ENCODE results near the gene ASPG.

The ASPG gene

GRCh38 chr14:104103446-104104075, 18.1 kb downstream of the ASPG start:
- Histone ChIP-seq H3K27me3 (ENCODE audit: low read depth, low read length) (no peaks in the 10 kb centered on the region), H3K4me3 (ENCODE audit: low read depth in 1 of 2, low read length in 2 of 2) (no peak overlapping the region), H3K27ac (ENCODE audit: low read length) (no peak overlapping the region), H3K9me3 (ENCODE audit: control insufficient read depth in 1 of 2, low read length in 2 of 2) (no peaks in the 10 kb centered on the region), H3K4me1 (ENCODE audit: control insufficient read depth in 1 of 2, insufficient read depth in 2 of 2, low read length in 2 of 2) (no peaks in the 10 kb centered on the region), H3K36me3 (ENCODE audit: control insufficient read depth in 1 of 2, insufficient read depth in 2 of 2, low read length in 2 of 2) (no peaks in the 10 kb centered on the region)

DNA sequence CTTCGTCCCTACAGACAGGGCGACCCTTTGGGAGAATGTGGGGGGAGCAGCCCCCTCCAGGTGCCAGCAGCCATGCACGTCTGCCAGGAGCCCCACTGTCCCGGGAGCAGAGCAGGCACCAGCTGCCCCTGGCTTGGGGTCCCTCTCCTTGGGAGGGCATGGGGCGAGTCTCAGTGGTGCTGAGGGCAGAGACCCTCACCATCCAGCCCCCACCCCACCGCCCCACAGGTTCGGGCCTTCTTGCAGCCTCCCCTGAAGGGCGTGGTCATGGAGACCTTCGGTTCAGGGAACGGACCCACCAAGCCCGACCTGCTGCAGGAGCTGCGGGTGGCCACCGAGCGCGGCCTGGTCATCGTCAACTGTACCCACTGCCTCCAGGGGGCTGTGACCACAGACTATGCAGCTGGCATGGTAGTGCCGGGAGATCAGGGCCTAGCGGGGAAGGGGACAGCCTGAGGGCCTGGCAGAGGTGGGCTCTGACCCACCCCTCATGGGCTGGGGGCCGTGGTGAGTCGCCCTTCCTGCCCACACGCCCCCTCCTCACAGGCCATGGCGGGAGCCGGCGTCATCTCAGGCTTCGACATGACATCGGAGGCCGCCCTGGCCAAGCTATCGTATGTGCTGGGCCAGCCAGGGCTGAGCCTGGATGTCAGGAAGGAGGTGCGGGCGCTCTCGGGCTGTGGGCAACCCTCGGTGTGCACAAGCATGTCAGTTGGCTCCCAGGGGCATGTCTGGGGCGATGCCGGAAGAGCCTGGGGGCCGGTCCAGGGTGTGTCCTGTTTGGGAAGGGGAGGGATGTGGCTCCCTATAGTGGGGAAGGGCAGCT, 18.8 kb downstream of the ASPG start:
- no peaks in the 10 kb centered on the region for H3K36me3 ChIP-seq (ENCODE audit: control insufficient read depth in 1 of 2, insufficient read depth in 2 of 2, low read length in 2 of 2)
- H3K4me3 ChIP-seq (ENCODE audit: low read depth in 1 of 2, low read length in 2 of 2): no peak overlapping the region
- H3K27ac ChIP-seq (ENCODE audit: low read length): no peak overlapping the region
- no peaks in the 10 kb centered on the region for H3K9me3 ChIP-seq (ENCODE audit: control insufficient read depth in 1 of 2, low read length in 2 of 2)
- no peaks in the 10 kb centered on the region for H3K27me3 ChIP-seq (ENCODE audit: low read depth, low read length)
- H3K4me1 ChIP-seq (ENCODE audit: control insufficient read depth in 1 of 2, insufficient read depth in 2 of 2, low read length in 2 of 2): no peaks in the 10 kb centered on the region

- no peaks in the 10 kb centered on the region for H3K27me3 ChIP-seq (ENCODE audit: low read depth, low read length)
- no peaks in the 10 kb centered on the region for H3K36me3 ChIP-seq (ENCODE audit: control insufficient read depth in 1 of 2, insufficient read depth in 2 of 2, low read length in 2 of 2)
- no peak overlapping the region for H3K4me3 ChIP-seq (ENCODE audit: low read depth in 1 of 2, low read length in 2 of 2)
- H3K27ac ChIP-seq (ENCODE audit: low read length): no peak overlapping the region
- no peaks in the 10 kb centered on the region for H3K9me3 ChIP-seq (ENCODE audit: control insufficient read depth in 1 of 2, low read length in 2 of 2)
- H3K4me1 ChIP-seq (ENCODE audit: control insufficient read depth in 1 of 2, insufficient read depth in 2 of 2, low read length in 2 of 2): no peaks in the 10 kb centered on the region
Observed at GRCh38 chr14:104105071-104105821, 19.7 kb downstream of the ASPG start.

GRCh38 chr14:104105822-104106470, 20.4 kb downstream of the ASPG start:
- Histone ChIP-seq H3K27ac (ENCODE audit: low read length) (no peak overlapping the region), H3K27me3 (ENCODE audit: low read depth, low read length) (no peaks in the 10 kb centered on the region), H3K4me3 (ENCODE audit: low read depth in 1 of 2, low read length in 2 of 2) (no peak overlapping the region), H3K9me3 (ENCODE audit: control insufficient read depth in 1 of 2, low read length in 2 of 2) (no peaks in the 10 kb centered on the region), H3K4me1 (ENCODE audit: control insufficient read depth in 1 of 2, insufficient read depth in 2 of 2, low read length in 2 of 2) (no peaks in the 10 kb centered on the region), H3K36me3 (ENCODE audit: control insufficient read depth in 1 of 2, insufficient read depth in 2 of 2, low read length in 2 of 2) (no peaks in the 10 kb centered on the region)

DNA sequence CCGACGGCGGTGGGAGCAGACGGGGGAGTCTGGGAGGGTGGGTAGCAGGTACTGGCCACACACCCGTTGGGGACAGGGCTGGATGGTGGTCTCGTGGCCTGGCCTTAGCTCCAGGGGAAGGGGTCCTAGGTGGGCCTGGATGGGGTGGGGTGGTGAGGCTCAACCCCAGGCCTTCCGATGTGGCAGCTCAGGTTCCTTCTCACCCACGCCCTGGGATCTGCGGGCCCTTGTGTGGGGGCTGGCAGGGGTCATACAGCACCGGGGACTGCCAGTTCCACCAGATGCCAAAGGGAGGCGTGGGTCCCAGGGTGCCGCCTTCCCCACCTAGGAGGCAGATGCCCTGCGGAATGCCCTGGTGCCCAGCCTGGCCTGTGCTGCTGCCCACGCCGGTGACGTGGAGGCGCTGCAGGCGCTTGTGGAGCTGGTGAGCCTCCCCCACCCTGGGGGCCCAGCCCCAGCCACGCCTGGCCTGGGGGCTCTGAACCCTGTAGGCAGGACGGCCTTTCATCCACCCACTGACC, 21.0 kb downstream of the ASPG start:
- Histone ChIP-seq H3K9me3 (ENCODE audit: control insufficient read depth in 1 of 2, low read length in 2 of 2) (no peaks in the 10 kb centered on the region), H3K27ac (ENCODE audit: low read length) (no peak overlapping the region), H3K27me3 (ENCODE audit: low read depth, low read length) (no peaks in the 10 kb centered on the region), H3K4me3 (ENCODE audit: low read depth in 1 of 2, low read length in 2 of 2) (no peak overlapping the region), H3K4me1 (ENCODE audit: control insufficient read depth in 1 of 2, insufficient read depth in 2 of 2, low read length in 2 of 2) (no peaks in the 10 kb centered on the region), H3K36me3 (ENCODE audit: control insufficient read depth in 1 of 2, insufficient read depth in 2 of 2, low read length in 2 of 2) (no peaks in the 10 kb centered on the region)

- no peaks in the 10 kb centered on the region for H3K9me3 ChIP-seq (ENCODE audit: control insufficient read depth in 1 of 2, low read length in 2 of 2)
- no peak overlapping the region for H3K4me3 ChIP-seq (ENCODE audit: low read depth in 1 of 2, low read length in 2 of 2)
- H3K4me1 ChIP-seq (ENCODE audit: control insufficient read depth in 1 of 2, insufficient read depth in 2 of 2, low read length in 2 of 2): no peaks in the 10 kb centered on the region
- no peaks in the 10 kb centered on the region for H3K36me3 ChIP-seq (ENCODE audit: control insufficient read depth in 1 of 2, insufficient read depth in 2 of 2, low read length in 2 of 2)
- H3K27ac ChIP-seq (ENCODE audit: low read length): no peak overlapping the region
- H3K27me3 ChIP-seq (ENCODE audit: low read depth, low read length): no peaks in the 10 kb centered on the region
Observed at GRCh38 chr14:104107101-104107581, 21.6 kb downstream of the ASPG start.

DNA sequence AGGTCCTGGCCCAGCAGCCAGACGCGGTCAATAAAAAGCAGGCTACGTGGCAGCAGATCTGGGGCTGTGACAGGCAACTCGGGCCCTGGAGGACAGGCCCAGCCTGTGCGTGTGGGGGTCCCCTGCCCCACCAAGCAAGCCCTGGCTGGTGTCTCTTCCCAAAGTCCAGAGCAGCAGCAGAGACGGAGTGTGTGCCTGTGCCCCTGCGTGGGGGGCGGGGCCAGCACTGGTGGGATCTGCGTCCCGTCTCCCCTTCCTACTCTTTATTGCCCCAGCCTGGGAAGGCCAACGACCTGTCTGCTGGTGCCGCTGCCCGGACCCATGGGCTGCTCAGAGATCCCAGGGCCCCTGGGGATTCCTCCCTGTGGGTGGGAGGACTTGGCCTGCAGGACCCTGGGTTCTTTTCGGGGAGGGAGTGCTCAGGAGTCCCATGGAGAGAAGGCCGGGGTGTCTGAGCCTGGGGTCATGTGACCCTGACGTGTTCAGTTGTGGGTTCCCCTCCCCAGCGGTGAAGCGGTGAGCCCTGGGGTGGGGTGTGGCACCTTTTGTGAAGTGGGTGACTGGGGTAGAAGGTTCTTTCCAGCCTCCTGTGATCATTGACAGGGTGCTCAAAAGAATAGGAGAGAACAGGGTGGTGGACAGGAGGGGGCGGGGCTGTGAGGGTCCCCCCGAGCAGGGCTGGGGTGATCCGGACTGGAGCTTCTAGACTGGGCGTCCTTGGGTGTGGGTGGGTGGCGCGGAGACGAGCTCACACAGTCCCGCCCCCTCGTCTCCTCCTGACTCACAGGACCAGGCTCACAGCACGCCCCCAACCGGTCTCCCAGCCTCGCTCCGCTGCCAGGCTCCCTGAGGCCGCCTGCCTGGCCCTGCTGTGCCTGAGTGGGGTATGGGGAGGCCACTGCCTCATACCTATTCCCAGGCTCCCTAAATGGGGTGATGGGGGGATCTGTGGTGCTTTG, 22.4 kb downstream of the ASPG start:
- Histone ChIP-seq H3K4me3 (ENCODE audit: low read depth in 1 of 2, low read length in 2 of 2) (no peak overlapping the region), H3K36me3 (ENCODE audit: control insufficient read depth in 1 of 2, insufficient read depth in 2 of 2, low read length in 2 of 2) (no peaks in the 10 kb centered on the region), H3K27ac (ENCODE audit: low read length) (no peak overlapping the region), H3K27me3 (ENCODE audit: low read depth, low read length) (no peaks in the 10 kb centered on the region), H3K9me3 (ENCODE audit: control insufficient read depth in 1 of 2, low read length in 2 of 2) (no peaks in the 10 kb centered on the region), H3K4me1 (ENCODE audit: control insufficient read depth in 1 of 2, insufficient read depth in 2 of 2, low read length in 2 of 2) (no peaks in the 10 kb centered on the region)

DNA sequence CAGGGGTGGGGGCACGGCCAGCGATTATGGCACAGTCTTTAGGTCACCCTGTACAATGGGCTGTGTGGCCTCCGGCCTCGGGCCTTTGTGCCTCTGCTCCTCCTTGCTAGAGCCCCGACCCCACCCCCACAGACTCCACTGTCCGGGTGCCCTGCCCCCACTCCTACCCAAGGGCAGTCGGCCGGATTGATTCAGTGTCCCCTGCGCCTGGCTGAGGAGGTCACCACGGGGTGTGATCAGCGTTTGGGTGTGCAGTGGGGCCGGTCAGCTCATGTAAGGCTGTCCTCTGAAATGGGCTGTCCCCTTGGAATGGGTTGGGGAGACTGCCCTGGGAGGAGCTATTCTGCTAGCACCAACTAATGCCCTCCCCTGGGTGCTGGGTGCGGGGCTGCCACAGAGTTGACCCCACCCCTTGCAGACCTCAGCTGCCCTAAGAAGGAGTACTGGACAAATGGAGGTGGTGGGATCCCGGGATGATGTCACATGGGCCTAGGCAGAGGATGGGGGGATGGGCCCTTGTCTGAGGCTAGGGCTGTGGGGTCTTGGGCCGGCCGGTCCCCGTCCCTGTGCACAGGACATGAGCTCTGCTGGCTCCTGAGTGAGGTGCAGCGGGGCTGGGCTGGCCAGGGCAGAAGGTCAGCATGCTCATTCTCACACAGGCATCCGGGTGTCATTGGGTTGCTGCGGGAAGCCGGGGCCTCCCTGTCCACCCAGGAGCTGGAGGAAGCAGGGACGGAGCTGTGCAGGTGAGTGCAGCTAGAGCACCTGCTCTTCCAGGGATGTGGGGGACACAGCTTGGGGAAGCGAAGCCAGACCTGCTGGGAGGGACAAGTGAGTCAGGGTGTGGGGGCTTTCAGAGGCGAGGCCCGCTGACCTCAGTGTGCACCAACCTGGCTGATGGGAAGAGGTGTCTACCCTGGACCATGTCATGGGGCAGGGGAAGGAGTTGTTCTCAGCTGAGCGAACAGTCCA, 23.4 kb downstream of the ASPG start:
- Histone ChIP-seq H3K4me1 (ENCODE audit: control insufficient read depth in 1 of 2, insufficient read depth in 2 of 2, low read length in 2 of 2) (no peaks in the 10 kb centered on the region), H3K36me3 (ENCODE audit: control insufficient read depth in 1 of 2, insufficient read depth in 2 of 2, low read length in 2 of 2) (no peaks in the 10 kb centered on the region), H3K9me3 (ENCODE audit: control insufficient read depth in 1 of 2, low read length in 2 of 2) (no peaks in the 10 kb centered on the region), H3K27ac (ENCODE audit: low read length) (no peak overlapping the region), H3K27me3 (ENCODE audit: low read depth, low read length) (no peaks in the 10 kb centered on the region), H3K4me3 (ENCODE audit: low read depth in 1 of 2, low read length in 2 of 2) (no peak overlapping the region)

- Histone ChIP-seq H3K4me1 (ENCODE audit: control insufficient read depth in 1 of 2, insufficient read depth in 2 of 2, low read length in 2 of 2) (no peaks in the 10 kb centered on the region), H3K36me3 (ENCODE audit: control insufficient read depth in 1 of 2, insufficient read depth in 2 of 2, low read length in 2 of 2) (no peaks in the 10 kb centered on the region), H3K4me3 (ENCODE audit: low read depth in 1 of 2, low read length in 2 of 2) (no peak overlapping the region), H3K27me3 (ENCODE audit: low read depth, low read length) (no peaks in the 10 kb centered on the region), H3K9me3 (ENCODE audit: control insufficient read depth in 1 of 2, low read length in 2 of 2) (no peaks in the 10 kb centered on the region), H3K27ac (ENCODE audit: low read length) (no peak overlapping the region)
Observed at GRCh38 chr14:104109731-104110361, 24.3 kb downstream of the ASPG start.
